Esophagus squamous epithelium (tissue), 4 donors: ENCODE measurements around the gene GLIPR2.

Source experiments
- POLR2A ChIP-seq, 4 donors: fragments of 450-650 bp; IDR thresholded peaks; one replicate each; pipeline ENCODE4 v1.6.1; 2017; ENCODE audit warnings: antibody characterized with exemption in 4 of 4, mild to moderate bottlenecking in 4 of 4, moderate library complexity in 3 of 4
- TF ChIP-seq, protein P1 (sequence below), 6 experiments: fragments of 450-650 bp in 4 of 6; fragments of 200-600 bp in 2 of 6; sonication (generic) in 2 of 6; IDR thresholded peaks; one replicate each; pipeline ENCODE4 v1.5.1; 2016 to 2019; ENCODE audit warnings: antibody characterized with exemption in 6 of 6, mild to moderate bottlenecking in 4 of 6, moderate library complexity in 4 of 6

DNA sequence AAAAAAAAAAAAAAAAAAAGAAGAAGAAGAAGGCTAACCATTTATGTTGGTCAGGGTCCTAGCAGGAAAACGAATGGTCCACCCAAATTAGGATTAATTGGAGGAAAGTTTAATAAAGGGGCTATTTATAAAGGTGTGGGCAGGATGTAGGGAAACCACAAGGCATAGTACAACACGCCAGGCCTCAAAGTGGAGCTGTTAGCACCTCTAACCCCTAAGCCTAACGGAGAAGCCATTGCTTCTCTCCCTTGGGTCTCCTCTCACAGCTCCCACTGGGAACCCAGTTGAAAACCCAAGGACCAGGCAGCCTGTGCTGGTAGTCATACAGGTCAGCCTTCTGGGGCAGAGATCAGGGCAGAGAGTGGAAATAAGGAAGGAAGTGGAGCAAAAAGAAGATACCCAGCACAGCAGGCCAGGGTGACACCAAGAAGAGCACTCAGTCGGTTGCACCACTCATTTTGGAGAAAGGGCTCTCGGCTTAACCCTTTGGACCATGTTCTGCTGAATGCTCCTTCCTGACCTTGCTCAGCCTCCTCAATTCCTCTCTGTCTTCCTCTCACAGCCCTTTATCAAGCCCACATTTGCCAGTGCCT lies 8.8 kb upstream of the GLIPR2 start:
- TF ChIP-seq, protein P1, sequence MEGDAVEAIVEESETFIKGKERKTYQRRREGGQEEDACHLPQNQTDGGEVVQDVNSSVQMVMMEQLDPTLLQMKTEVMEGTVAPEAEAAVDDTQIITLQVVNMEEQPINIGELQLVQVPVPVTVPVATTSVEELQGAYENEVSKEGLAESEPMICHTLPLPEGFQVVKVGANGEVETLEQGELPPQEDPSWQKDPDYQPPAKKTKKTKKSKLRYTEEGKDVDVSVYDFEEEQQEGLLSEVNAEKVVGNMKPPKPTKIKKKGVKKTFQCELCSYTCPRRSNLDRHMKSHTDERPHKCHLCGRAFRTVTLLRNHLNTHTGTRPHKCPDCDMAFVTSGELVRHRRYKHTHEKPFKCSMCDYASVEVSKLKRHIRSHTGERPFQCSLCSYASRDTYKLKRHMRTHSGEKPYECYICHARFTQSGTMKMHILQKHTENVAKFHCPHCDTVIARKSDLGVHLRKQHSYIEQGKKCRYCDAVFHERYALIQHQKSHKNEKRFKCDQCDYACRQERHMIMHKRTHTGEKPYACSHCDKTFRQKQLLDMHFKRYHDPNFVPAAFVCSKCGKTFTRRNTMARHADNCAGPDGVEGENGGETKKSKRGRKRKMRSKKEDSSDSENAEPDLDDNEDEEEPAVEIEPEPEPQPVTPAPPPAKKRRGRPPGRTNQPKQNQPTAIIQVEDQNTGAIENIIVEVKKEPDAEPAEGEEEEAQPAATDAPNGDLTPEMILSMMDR (IDR thresholded peaks at IDR 0.05), result no peak
- TF ChIP-seq POLR2A (IDR thresholded peaks at IDR 0.05), result no peak
